Small intestine (tissue), 7 donors: ENCODE results near the gene NSRP1. TPM values are rescaled to one million over a fixed set of nuclear protein-coding genes. Genes with fewer than 3 reads are reported as not detected.

Source experiments
- DNase-seq, 2 donors: peaks; one replicate each; pipeline versions ENCODE4 v3.0.0 to v3.0.0-alpha.2; 2013
- FAIRE-seq: peaks from 2 replicates; lab custom pipeline; 2012; peaks lifted over from hg19 to GRCh38; lab: Jason Lieb, UNC
- H3K27ac ChIP-seq, 3 donors: one replicate each; pipeline ENCODE4 v1.5.1; 2013; ENCODE audit warnings: low read length in 2 of 3, mild to moderate bottlenecking in 2 of 3, control low read depth in 1 of 3, inconsistent platforms in 1 of 3, low read depth in 1 of 3, moderate library complexity in 1 of 3
- H3K27me3 ChIP-seq, 3 donors: one replicate each; pipeline ENCODE4 v1.6.1; 2013; ENCODE audit warnings: low read length in 3 of 3, inconsistent platforms in 1 of 3; ENCODE audit not compliant: control insufficient read depth in 3 of 3, insufficient read depth in 3 of 3
- H3K36me3 ChIP-seq, 3 donors: one replicate each; pipeline ENCODE4 v1.6.1; 2013; ENCODE audit warnings: low read length in 3 of 3, inconsistent platforms in 1 of 3, low read depth in 1 of 3, mild to moderate bottlenecking in 1 of 3, moderate library complexity in 1 of 3; ENCODE audit not compliant: control insufficient read depth in 3 of 3, insufficient read depth in 2 of 3
- H3K4me1 ChIP-seq, 3 donors: one replicate each; pipeline ENCODE4 v1.6.1; 2013; ENCODE audit warnings: low read length in 2 of 3, inconsistent platforms in 1 of 3, low read depth in 1 of 3, mild to moderate bottlenecking in 1 of 3, moderate library complexity in 1 of 3; ENCODE audit not compliant: control insufficient read depth in 3 of 3, insufficient read depth in 2 of 3
- H3K4me3 ChIP-seq, 3 donors: one replicate each; pipeline ENCODE4 v1.5.1; 2013; ENCODE audit warnings: low read length in 3 of 3, control low read depth in 1 of 3, inconsistent platforms in 1 of 3, low read depth in 1 of 3, mild to moderate bottlenecking in 1 of 3, moderate library complexity in 1 of 3
- H3K9me3 ChIP-seq, 2 donors: one replicate each; pipeline ENCODE4 v1.6.1; 2013; ENCODE audit warnings: low read depth in 1 of 2, low read length in 1 of 2; ENCODE audit not compliant: control insufficient read depth in 2 of 2, insufficient read depth in 1 of 2
- WGBS, 3 donors: extraction: QIAGEN DNeasy Blood & Tissue Kit; methylation state at CpG; one replicate each; pipeline ENCODE4 v1.1.7; 2013; 5-methylcytosine and 5-hydroxymethylcytosine counted together
- polyA plus RNA-seq, 4 donors: library from polyadenylated mRNA; stranded (reverse) in 3 of 4; unstranded in 1 of 4; fragments of 200-250 nt in 3 of 4; fragments of 120-200 nt in 1 of 4; gene quantifications; one replicate each; pipeline versions ENCODE4 v1.2.1 to v1.2.3, GENCODE V29; 2013
- donor health status: healthy with polysubstance abuse.
- donor health status: control.
- donor health status: control.
- donor health status: Bipolar disorder and iron deficiency.
- donor health status: healthy.

NSRP1 gene
- polyA plus RNA-seq, 4 donors: 22.1 to 30.0 (median 26.4) TPM

DNA sequence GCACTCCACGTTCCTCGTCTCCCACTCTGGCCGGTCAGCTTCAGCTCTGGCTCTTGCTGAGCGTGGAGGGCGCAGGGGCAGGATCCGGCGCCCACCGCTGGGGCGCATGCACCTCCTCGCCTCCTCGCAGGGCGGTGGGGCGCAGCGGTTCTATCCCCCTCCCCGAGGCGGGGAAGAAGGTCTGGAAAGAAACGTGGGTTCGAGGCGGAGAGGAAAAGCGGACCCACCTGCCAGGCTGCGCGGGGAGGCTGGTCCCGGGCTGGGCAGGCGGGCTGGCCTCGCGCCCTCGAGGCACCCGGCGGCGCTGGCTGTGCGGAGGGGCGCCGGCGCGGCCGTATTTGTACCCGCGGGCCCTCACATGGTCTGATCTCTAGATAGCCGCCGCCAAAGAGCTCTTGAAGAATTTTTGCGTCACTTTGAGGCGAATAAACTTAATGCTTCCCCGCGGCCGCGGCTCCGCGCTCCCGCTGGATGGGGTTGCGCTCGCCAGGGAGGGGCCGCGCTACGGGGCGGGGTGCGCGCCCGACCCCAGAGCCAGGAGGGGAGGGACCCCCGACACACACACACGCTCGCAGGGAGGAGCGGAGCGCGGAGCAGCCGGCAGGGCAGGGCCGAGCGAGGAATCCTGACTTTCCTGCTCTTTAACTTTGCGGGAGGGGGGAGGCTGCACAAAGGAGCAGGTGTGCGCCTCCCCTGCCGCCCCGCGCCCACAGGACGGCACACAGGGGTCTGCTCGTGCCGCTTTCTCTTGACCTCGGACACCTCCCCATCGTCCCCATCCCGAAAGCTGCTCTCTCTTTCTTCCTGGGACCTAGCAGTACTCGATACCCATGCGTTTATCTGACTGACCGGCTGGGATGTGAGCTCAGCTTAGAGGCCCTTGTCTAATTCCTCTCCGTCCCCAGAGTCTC, 119.0 kb downstream of the NSRP1 start, which contains the start of gene SLC6A4:
Gene SLC6A4 (minus strand): TSS at position 312 of the 911 bp plus-strand sequence. CDS start 13,739 bp downstream, outside the sequence.
- Histone ChIP-seq H3K36me3 (no peaks in the 10 kb centered on the region), H3K4me1 (peaks cover 0 to 30% (median 3%) of the 10 kb centered on the region in 3 donors), H3K4me3 (peak within 1 kb of the TSS in 2 of 3 donors; percentile 39 to 47), H3K9me3 (no peaks in the 10 kb centered on the region), H3K27me3 (peaks cover 0 to 54% (median 25%) of the 10 kb centered on the region in 3 donors), H3K27ac (no peak within 1 kb of the TSS)
- DNase-seq (peak in 1 of 2 donors; percentile 58), FAIRE-seq (no peak)
- WGBS, 3 donors: 2 to 4% (median 3%) methylated on average over 69 to 82 of the region's 82 CpGs

Other genes starting within 250 kb of the NSRP1 start
- gene SSH2, start 186.6 kb upstream of the NSRP1 start, polyA plus RNA-seq: 10 to 100 TPM; 11.6 to 18.9 (median 13.6) TPM
- gene EFCAB5, start 175.2 kb upstream of the NSRP1 start, polyA plus RNA-seq: 1 to 10 TPM in 1 of 4 donors, under 1 TPM in 1, not detected in 2; 0.10 to 2.7 TPM
- 10 to 100 TPM in 1 of 4 donors, 1 to 10 TPM in 3; 2.9 to 26.0 (median 4.6) TPM for gene SLC6A4, start 118.9 kb downstream of the NSRP1 start, polyA plus RNA-seq
- 10 to 100 TPM in 3 of 4 donors, 1 to 10 TPM in 1; 8.3 to 56.6 (median 15.0) TPM for gene BLMH, start 175.1 kb downstream of the NSRP1 start, polyA plus RNA-seq
- 100 to 1,000 TPM in 1 of 4 donors, 1 to 10 TPM in 1, under 1 TPM in 2; 0.13 to 134 (median 1.2) TPM for gene TMIGD1, start 217.2 kb downstream of the NSRP1 start, polyA plus RNA-seq